ENCODE results near the gene P2RY14.
A peak's percentile ranks its signal among the peaks of the same experiment; 100 is the strongest.

The P2RY14 gene

DNA sequence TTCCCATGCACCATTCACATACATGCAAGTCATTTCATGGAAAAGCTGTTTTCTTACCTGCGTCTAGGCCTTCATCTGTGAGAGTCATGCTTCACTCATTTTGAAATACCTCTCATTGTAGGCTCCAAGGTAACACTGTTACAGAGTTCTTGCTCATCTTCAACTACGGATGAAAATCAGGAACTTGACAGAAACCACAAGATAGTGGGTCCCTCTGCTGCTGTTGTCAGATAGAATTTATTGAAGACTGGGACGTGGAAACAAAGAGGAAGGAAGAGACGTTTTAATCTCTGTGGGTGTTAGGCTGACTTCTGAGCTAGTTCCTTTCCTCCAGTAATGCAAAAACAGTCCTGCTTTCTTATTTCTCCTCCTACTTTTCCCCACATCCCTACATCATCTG, at the start of gene P2RY14:
Gene P2RY14, minus strand, starts transcription at position 313 of the 400 bp plus-strand sequence. CDS start 64,226 bp downstream, outside the sequence.
- Histone ChIP-seq H3K4me1 (ENCODE audit: low read length) (no peaks in the 10 kb centered on the region), H3K9me3 (replicated peaks; ENCODE audit: insufficient read depth, low read length) (no peaks in the 10 kb centered on the region), H3K4me3 (ENCODE audit: low read length) (no peak within 1 kb of the TSS), H3K9ac (ENCODE audit: low read length) (no peak within 1 kb of the TSS), H3K27ac (ENCODE audit: low read length) (no peak within 1 kb of the TSS), H3F3A (ENCODE audit: insufficient read depth, low read length) (no peaks in the 10 kb centered on the region), H3K36me3 (replicated peaks; ENCODE audit: insufficient read depth, low read length) (no peaks in the 10 kb centered on the region), H2AFZ (ENCODE audit: low read length) (no peak within 1 kb of the TSS), H3K27me3 (replicated peaks; ENCODE audit: insufficient read depth, low read length) (no peaks in the 10 kb centered on the region), H3K79me2 (ENCODE audit: low read length) (no peaks in the 10 kb centered on the region), H3K9me2 (replicated peaks; ENCODE audit: insufficient read depth, low read length) (no peaks in the 10 kb centered on the region), H3K4me2 (ENCODE audit: low read depth, low read length) (no peak within 1 kb of the TSS), H4K20me1 (ENCODE audit: insufficient read depth, low read length) (no peaks in the 10 kb centered on the region)
- TF ChIP-seq, protein P1, sequence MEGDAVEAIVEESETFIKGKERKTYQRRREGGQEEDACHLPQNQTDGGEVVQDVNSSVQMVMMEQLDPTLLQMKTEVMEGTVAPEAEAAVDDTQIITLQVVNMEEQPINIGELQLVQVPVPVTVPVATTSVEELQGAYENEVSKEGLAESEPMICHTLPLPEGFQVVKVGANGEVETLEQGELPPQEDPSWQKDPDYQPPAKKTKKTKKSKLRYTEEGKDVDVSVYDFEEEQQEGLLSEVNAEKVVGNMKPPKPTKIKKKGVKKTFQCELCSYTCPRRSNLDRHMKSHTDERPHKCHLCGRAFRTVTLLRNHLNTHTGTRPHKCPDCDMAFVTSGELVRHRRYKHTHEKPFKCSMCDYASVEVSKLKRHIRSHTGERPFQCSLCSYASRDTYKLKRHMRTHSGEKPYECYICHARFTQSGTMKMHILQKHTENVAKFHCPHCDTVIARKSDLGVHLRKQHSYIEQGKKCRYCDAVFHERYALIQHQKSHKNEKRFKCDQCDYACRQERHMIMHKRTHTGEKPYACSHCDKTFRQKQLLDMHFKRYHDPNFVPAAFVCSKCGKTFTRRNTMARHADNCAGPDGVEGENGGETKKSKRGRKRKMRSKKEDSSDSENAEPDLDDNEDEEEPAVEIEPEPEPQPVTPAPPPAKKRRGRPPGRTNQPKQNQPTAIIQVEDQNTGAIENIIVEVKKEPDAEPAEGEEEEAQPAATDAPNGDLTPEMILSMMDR (IDR thresholded peaks at IDR 0.05; ENCODE audit: low read length), result no peak
- TF ChIP-seq EZH2phosphoT487 (IDR thresholded peaks at IDR 0.05; ENCODE audit: low read length) (no peak), EZH2 (optimal IDR thresholded peaks at IDR 0.05; ENCODE audit: low read depth, low read length) (no peak)
- DNase-seq, result no peak

DNA sequence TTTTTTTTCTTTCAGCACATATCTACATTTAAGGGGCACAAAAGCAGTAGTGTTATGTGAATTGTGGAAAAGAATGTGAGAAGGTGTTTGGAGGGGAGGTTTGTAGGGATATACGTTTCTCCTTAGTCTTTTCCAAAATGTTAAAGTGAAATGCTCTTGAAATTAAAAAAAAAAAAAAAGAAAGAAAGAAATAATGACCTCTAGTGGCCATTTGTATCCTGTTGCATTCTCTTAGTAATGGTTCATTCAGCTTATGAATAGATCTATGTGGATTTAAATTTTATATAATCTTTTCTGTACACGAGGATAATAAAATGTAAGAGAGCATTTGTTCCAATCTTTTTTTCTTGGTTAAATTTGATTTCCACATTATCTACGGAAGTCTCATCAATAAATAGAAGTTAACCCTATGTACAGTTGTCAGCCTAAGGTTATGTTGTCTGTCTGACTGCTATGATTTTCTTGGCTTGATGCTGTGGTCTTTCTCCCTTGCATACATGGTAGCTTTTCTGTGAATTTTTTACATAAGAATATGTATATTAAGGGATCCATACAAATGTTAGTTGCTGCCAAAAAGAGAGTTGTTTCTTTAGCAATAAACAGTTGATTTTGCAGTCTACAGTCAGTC, 49.3 kb upstream of the P2RY14 start:
- no peaks in the 10 kb centered on the region for H3K79me2 ChIP-seq (ENCODE audit: low read length)
- H3K4me1 ChIP-seq (ENCODE audit: low read length), result no peaks in the 10 kb centered on the region
- no peak overlapping the region for H3K4me3 ChIP-seq (ENCODE audit: low read length)
- no peak overlapping the region for H3K9ac ChIP-seq (ENCODE audit: low read length)
- H4K20me1 ChIP-seq (ENCODE audit: insufficient read depth, low read length), result no peaks in the 10 kb centered on the region
- TF ChIP-seq, protein P1 (IDR thresholded peaks at IDR 0.05; ENCODE audit: low read length), result peak; percentile 56
- TF ChIP-seq EZH2phosphoT487 (IDR thresholded peaks at IDR 0.05; ENCODE audit: low read length) (no peak), EZH2 (optimal IDR thresholded peaks at IDR 0.05; ENCODE audit: low read depth, low read length) (no peak)
- no peak for DNase-seq
- H3K4me2 ChIP-seq (ENCODE audit: low read depth, low read length), result no peak overlapping the region
- H3K36me3 ChIP-seq (replicated peaks; ENCODE audit: insufficient read depth, low read length), result no peaks in the 10 kb centered on the region
- H3K27me3 ChIP-seq (replicated peaks; ENCODE audit: insufficient read depth, low read length), result no peaks in the 10 kb centered on the region
- no peaks in the 10 kb centered on the region for H3K9me2 ChIP-seq (replicated peaks; ENCODE audit: insufficient read depth, low read length)
- H3F3A ChIP-seq (ENCODE audit: insufficient read depth, low read length), result no peaks in the 10 kb centered on the region
- H3K27ac ChIP-seq (ENCODE audit: low read length), result no peak overlapping the region
- no peak overlapping the region for H2AFZ ChIP-seq (ENCODE audit: low read length)
- no peaks in the 10 kb centered on the region for H3K9me3 ChIP-seq (replicated peaks; ENCODE audit: insufficient read depth, low read length)

DNA sequence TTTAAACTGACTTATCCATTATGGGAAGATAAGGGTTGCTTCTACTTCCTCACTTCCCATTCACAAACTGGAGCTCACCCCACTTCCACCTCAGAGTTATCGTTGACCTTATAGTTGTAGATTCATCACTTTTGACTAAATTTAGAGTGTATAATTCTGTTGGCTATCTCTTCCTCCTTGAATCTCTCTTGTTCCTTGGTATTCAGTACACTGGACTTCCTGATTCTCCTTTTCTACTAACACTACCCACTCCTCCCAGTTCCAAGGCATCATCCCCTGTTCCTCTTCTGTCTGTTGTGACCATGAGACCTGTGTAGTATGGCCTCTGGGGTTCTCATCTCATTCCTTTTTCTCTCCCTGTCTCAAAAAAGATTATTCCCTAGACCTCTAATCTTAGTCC, 44.2 kb upstream of the P2RY14 start:
- no peak for DNase-seq
- no peaks in the 10 kb centered on the region for H3K27me3 ChIP-seq (replicated peaks; ENCODE audit: insufficient read depth, low read length)
- no peaks in the 10 kb centered on the region for H3K79me2 ChIP-seq (ENCODE audit: low read length)
- H3K9me3 ChIP-seq (replicated peaks; ENCODE audit: insufficient read depth, low read length), result no peaks in the 10 kb centered on the region
- no peak overlapping the region for H3K9ac ChIP-seq (ENCODE audit: low read length)
- H3F3A ChIP-seq (ENCODE audit: insufficient read depth, low read length), result no peaks in the 10 kb centered on the region
- TF ChIP-seq EZH2 (optimal IDR thresholded peaks at IDR 0.05; ENCODE audit: low read depth, low read length), result no peak
- no peak for TF ChIP-seq EZH2phosphoT487 (IDR thresholded peaks at IDR 0.05; ENCODE audit: low read length)
- no peaks in the 10 kb centered on the region for H4K20me1 ChIP-seq (ENCODE audit: insufficient read depth, low read length)
- no peak overlapping the region for H3K27ac ChIP-seq (ENCODE audit: low read length)
- no peak overlapping the region for H2AFZ ChIP-seq (ENCODE audit: low read length)
- no peak overlapping the region for H3K4me2 ChIP-seq (ENCODE audit: low read depth, low read length)
- H3K4me1 ChIP-seq (ENCODE audit: low read length), result no peaks in the 10 kb centered on the region
- no peaks in the 10 kb centered on the region for H3K9me2 ChIP-seq (replicated peaks; ENCODE audit: insufficient read depth, low read length)
- no peaks in the 10 kb centered on the region for H3K36me3 ChIP-seq (replicated peaks; ENCODE audit: insufficient read depth, low read length)
- H3K4me3 ChIP-seq (ENCODE audit: low read length), result no peak overlapping the region

DNA sequence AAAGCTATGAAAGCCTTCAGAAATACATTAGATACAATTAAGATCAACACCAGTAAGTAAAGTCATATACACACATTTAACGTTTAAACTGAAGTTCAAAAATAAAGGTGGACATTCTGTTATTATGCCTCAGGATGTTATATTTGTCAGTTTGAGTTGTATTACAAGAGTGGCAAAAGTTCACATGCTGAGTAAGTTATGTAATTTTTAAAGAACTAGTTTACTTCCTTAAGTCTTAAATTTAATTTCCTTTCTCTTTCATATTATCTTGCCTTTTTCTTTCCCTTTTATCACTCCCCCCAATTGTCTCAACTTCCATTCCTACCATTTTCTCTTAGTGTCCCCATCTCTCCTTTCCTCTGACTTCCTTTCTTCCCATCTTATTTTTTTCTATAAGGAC, 43.2 kb upstream of the P2RY14 start:
- H3K4me2 ChIP-seq (ENCODE audit: low read depth, low read length), result no peak overlapping the region
- H2AFZ ChIP-seq (ENCODE audit: low read length), result no peak overlapping the region
- no peaks in the 10 kb centered on the region for H3K79me2 ChIP-seq (ENCODE audit: low read length)
- no peaks in the 10 kb centered on the region for H3K4me1 ChIP-seq (ENCODE audit: low read length)
- H4K20me1 ChIP-seq (ENCODE audit: insufficient read depth, low read length), result no peaks in the 10 kb centered on the region
- H3K27ac ChIP-seq (ENCODE audit: low read length), result no peak overlapping the region
- no peaks in the 10 kb centered on the region for H3K36me3 ChIP-seq (replicated peaks; ENCODE audit: insufficient read depth, low read length)
- no peak overlapping the region for H3K4me3 ChIP-seq (ENCODE audit: low read length)
- no peak overlapping the region for H3K9ac ChIP-seq (ENCODE audit: low read length)
- H3K27me3 ChIP-seq (replicated peaks; ENCODE audit: insufficient read depth, low read length), result no peaks in the 10 kb centered on the region
- DNase-seq, result no peak
- no peaks in the 10 kb centered on the region for H3K9me3 ChIP-seq (replicated peaks; ENCODE audit: insufficient read depth, low read length)
- H3F3A ChIP-seq (ENCODE audit: insufficient read depth, low read length), result no peaks in the 10 kb centered on the region
- TF ChIP-seq EZH2 (optimal IDR thresholded peaks at IDR 0.05; ENCODE audit: low read depth, low read length), result no peak
- TF ChIP-seq EZH2phosphoT487 (IDR thresholded peaks at IDR 0.05; ENCODE audit: low read length), result no peak
- TF ChIP-seq, protein P1 (IDR thresholded peaks at IDR 0.05; ENCODE audit: low read length), result no peak
- no peaks in the 10 kb centered on the region for H3K9me2 ChIP-seq (replicated peaks; ENCODE audit: insufficient read depth, low read length)
